HEK293 (cell line): ENCODE results near the gene SIRT7.

Source experiments
- CTCF ChIP-seq: fragments of 450-650 bp; formaldehyde crosslinking; IDR thresholded peaks from 2 replicates; pipeline ENCODE4 v1.5.1; 2016; ENCODE audit warnings: missing biosample characterization, missing genetic modification characterization
- ZBTB10 ChIP-seq: fragments of 450-650 bp; formaldehyde crosslinking; IDR thresholded peaks from 2 replicates; pipeline ENCODE4 v1.5.1; 2016; ENCODE audit warnings: missing biosample characterization, missing genetic modification characterization
- ZNF324 ChIP-seq: fragments of 450-650 bp; formaldehyde crosslinking; IDR thresholded peaks from 2 replicates; pipeline ENCODE4 v1.5.1; 2016; ENCODE audit warnings: missing biosample characterization, missing genetic modification characterization

- no peak for TF ChIP-seq CTCF
- no peak for TF ChIP-seq ZNF324 (tag by site-specific recombination)
- TF ChIP-seq ZBTB10 (tag by site-specific recombination): no peak
Observed at GRCh38 chr17:81888988-81889595, 28.9 kb downstream of the SIRT7 start.
